ENCODE results near the gene POC1A. TPM values are rescaled to one million over a fixed set of nuclear protein-coding genes. Genes with fewer than 3 reads are reported as not detected.

The POC1A gene
- total and polyA plus RNA-seq, 2 of the 8 experiments (the other 6 are each of a cell fraction or from before 2014, with no cell fraction given) = 35.7 to 39.2 TPM

GRCh38 chr3:52040600-52040999, 113.6 kb downstream of the POC1A start:
- Histone ChIP-seq H3K4ac (replicated peaks; ENCODE audit: insufficient read length, low read depth, low read length) (no peak overlapping the region), H2BK120ac (replicated peaks; ENCODE audit: low read depth, low read length) (no peak overlapping the region), H3K56ac (replicated peaks; ENCODE audit: insufficient read length, low read depth, low read length) (no peak overlapping the region), H2AFZ (ENCODE audit: low read length) (no peak overlapping the region), H3K27ac (ENCODE audit: low read depth, low read length) (no peak overlapping the region), H4K8ac (ENCODE audit: extremely low read depth, insufficient read depth, low read length) (no peak overlapping the region), H2BK20ac (ENCODE audit: low read length) (no peak overlapping the region), H3K4me2 (ENCODE audit: insufficient read depth in 1 of 2, low read depth in 2 of 2, low read length in 2 of 2) (no peak overlapping the region), H3K36me3 (ENCODE audit: control insufficient read depth in 2 of 4, insufficient read depth in 4 of 4, low read length in 3 of 4) (no peaks in the 10 kb centered on the region), H3K14ac (ENCODE audit: insufficient read length) (no peak overlapping the region), H4K5ac (ENCODE audit: insufficient read length, low read depth, low read length) (no peak overlapping the region), H3K79me2 (ENCODE audit: control insufficient read depth in 1 of 2, insufficient read depth in 2 of 2, low read length in 2 of 2) (no peaks in the 10 kb centered on the region), H2BK12ac (ENCODE audit: low read depth, low read length) (no peak overlapping the region), H3K4me3 (ENCODE audit: extremely low read depth in 1 of 4, insufficient read depth in 2 of 4, low read depth in 3 of 4, low read length in 4 of 4) (no peak overlapping the region), H3K23me2 (ENCODE audit: low read depth, low read length) (no peaks in the 10 kb centered on the region), H3K79me1 (ENCODE audit: low read depth, low read length) (no peaks in the 10 kb centered on the region), H4K91ac (replicated peaks; ENCODE audit: insufficient read length, low read length) (no peak overlapping the region), H3K4me1 (replicated peaks in 1 of 4; ENCODE audit: control insufficient read depth in 3 of 4, insufficient read depth in 4 of 4, low read length in 3 of 4) (peaks cover 0 to 11% (median 4%) of the 10 kb centered on the region in 4 experiments; a peak in 5 of 7 replicates), H2AK5ac (ENCODE audit: low read depth, low read length) (no peak overlapping the region), H3K23ac (ENCODE audit: insufficient read length) (no peak overlapping the region), H3K9ac (replicated peaks in 1 of 4; ENCODE audit: extremely low read depth in 1 of 4, low read depth in 3 of 4, low read length in 3 of 4) (no peak overlapping the region), H3K9me3 (ENCODE audit: insufficient read depth in 2 of 2, low read depth in 1 of 2, low read length in 1 of 2) (no peaks in the 10 kb centered on the region), H3K27me3 (replicated peaks in 1 of 4; ENCODE audit: control insufficient read depth in 3 of 4, extremely low read depth in 1 of 4, insufficient read depth in 3 of 4, low read length in 3 of 4) (no peaks in the 10 kb centered on the region), H2BK5ac (ENCODE audit: low read depth, low read length) (no peak overlapping the region), H4K20me1 (replicated peaks in 1 of 2; ENCODE audit: control insufficient read depth in 1 of 2, insufficient read depth in 2 of 2, low read length in 2 of 2) (no peaks in the 10 kb centered on the region), H3K18ac (ENCODE audit: extremely low read depth, low read length) (no peak overlapping the region), H2BK15ac (ENCODE audit: low read length) (no peak overlapping the region)
- FAIRE-seq (no peak), DNase-seq (ENCODE audit: low read depth in 1 of 2, low spot score in 2 of 2) (no peak)
- ChIA-PET CTCF (ENCODE audit: partially characterized antibody) (interaction anchor here (1.0 to 33.0 kb wide), 12 partner anchors 12 to 104 kb away, joined by 3 to 984 read pairs (median 9); partner anchors contain the start of gene DUSP7), POLR2A (ENCODE audit: partially characterized antibody) (interaction anchor here (0.7 to 2.1 kb wide), 6 partner anchors 9 to 49 kb away, joined by 3 to 8 read pairs (median 4); partner anchors contain the start of gene RPL29)
- WGBS, 2 experiments (ENCODE audit: extremely low coverage in 1 of 2, insufficient coverage in 1 of 2, insufficient read length in 1 of 2, insufficient replicate concordance in 2 of 2, low coverage in 1 of 2, low lambda C conversion rate in 2 of 2, missing lambda C conversion rate in 1 of 2) = 92% methylated on average over 5 of the region's 8 CpGs; no CpG with 5 or more reads in 1 of the 2 experiments
- no peak for TF ChIP-seq KDM4A (IDR thresholded peaks at IDR 0.05; ENCODE audit: low read depth, low read length, severe bottlenecking)
- no peak for TF ChIP-seq SP2 (IDR thresholded peaks at IDR 0.05; ENCODE audit: low read length)
- no peak for TF ChIP-seq CTCF (IDR thresholded peaks at IDR 0.05; ENCODE audit: control extremely low read depth in 1 of 3, insufficient read depth in 1 of 3, low read depth in 1 of 3, low read length in 3 of 3)
- no peak for TF ChIP-seq BCL11A (IDR thresholded peaks at IDR 0.05; ENCODE audit: low read depth in 2 of 2, low read length in 2 of 2)
- TF ChIP-seq NRF1 (IDR thresholded peaks at IDR 0.05; ENCODE audit: low read depth, low read length) = no peak
- TF ChIP-seq ATF3 (IDR thresholded peaks at IDR 0.05; ENCODE audit: insufficient read depth, low read depth, low read length) = no peak
- no peak for TF ChIP-seq JUN (IDR thresholded peaks at IDR 0.05; ENCODE audit: low read depth, low read length)

Measured in H1 (cell line).